Measurements from ENCODE around the gene GHITM. TPM values are rescaled to one million over a fixed set of nuclear protein-coding genes. Genes with fewer than 3 reads are reported as not detected.

The GHITM gene
- total RNA-seq, 1 donor from 2014 or later = 468 TPM

DNA sequence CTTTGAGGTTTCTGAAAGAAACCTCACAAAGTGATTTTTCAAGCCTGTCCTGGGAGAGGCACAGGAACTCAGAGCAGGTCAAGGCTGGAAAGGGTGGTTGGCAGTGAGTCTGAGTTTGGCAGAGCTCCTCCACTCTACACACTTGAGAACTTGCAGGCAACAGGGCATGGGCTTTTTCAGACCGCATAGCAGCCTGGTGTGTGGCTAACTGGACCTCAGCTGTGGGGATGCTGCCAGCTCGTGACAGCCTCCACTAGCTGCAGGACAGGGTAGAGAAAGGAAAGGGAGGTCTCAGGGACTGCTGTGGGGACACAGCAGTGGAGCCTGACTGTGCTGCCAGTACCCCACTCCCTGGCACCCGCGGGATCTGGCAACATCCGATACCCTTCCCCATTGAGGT, 57.6 kb downstream of the GHITM start:
- TF ChIP-seq, protein P1, sequence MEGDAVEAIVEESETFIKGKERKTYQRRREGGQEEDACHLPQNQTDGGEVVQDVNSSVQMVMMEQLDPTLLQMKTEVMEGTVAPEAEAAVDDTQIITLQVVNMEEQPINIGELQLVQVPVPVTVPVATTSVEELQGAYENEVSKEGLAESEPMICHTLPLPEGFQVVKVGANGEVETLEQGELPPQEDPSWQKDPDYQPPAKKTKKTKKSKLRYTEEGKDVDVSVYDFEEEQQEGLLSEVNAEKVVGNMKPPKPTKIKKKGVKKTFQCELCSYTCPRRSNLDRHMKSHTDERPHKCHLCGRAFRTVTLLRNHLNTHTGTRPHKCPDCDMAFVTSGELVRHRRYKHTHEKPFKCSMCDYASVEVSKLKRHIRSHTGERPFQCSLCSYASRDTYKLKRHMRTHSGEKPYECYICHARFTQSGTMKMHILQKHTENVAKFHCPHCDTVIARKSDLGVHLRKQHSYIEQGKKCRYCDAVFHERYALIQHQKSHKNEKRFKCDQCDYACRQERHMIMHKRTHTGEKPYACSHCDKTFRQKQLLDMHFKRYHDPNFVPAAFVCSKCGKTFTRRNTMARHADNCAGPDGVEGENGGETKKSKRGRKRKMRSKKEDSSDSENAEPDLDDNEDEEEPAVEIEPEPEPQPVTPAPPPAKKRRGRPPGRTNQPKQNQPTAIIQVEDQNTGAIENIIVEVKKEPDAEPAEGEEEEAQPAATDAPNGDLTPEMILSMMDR (IDR thresholded peaks at IDR 0.05; ENCODE audit: borderline replicate concordance) = no peak
- no peaks in the 10 kb centered on the region for H3K9me3 ChIP-seq (replicated peaks)
- intact Hi-C loops (cut with micrococcal nuclease) = no loop called here
- peak; percentile 52 for DNase-seq
- peaks cover 30% of the 10 kb centered on the region for H3K4me1 ChIP-seq
- H3K4me3 ChIP-seq = no peak overlapping the region
- H3K27me3 ChIP-seq (ENCODE audit: low read depth) = peaks cover 68% of the 10 kb centered on the region
- no peaks in the 10 kb centered on the region for H3K36me3 ChIP-seq
- no peak overlapping the region for H3K27ac ChIP-seq (replicated peaks)

GRCh38 chr10:84197643-84198042, 58.3 kb downstream of the GHITM start:
- peaks cover 30% of the 10 kb centered on the region for H3K4me1 ChIP-seq
- peaks cover 69% of the 10 kb centered on the region for H3K27me3 ChIP-seq (ENCODE audit: low read depth)
- no peaks in the 10 kb centered on the region for H3K36me3 ChIP-seq
- no peak overlapping the region for H3K27ac ChIP-seq (replicated peaks)
- TF ChIP-seq, protein P1 (IDR thresholded peaks at IDR 0.05; ENCODE audit: borderline replicate concordance) = no peak
- H3K4me3 ChIP-seq = no peak overlapping the region
- DNase-seq = no peak
- intact Hi-C loops (cut with micrococcal nuclease) = no loop called here
- H3K9me3 ChIP-seq (replicated peaks) = no peaks in the 10 kb centered on the region

DNA sequence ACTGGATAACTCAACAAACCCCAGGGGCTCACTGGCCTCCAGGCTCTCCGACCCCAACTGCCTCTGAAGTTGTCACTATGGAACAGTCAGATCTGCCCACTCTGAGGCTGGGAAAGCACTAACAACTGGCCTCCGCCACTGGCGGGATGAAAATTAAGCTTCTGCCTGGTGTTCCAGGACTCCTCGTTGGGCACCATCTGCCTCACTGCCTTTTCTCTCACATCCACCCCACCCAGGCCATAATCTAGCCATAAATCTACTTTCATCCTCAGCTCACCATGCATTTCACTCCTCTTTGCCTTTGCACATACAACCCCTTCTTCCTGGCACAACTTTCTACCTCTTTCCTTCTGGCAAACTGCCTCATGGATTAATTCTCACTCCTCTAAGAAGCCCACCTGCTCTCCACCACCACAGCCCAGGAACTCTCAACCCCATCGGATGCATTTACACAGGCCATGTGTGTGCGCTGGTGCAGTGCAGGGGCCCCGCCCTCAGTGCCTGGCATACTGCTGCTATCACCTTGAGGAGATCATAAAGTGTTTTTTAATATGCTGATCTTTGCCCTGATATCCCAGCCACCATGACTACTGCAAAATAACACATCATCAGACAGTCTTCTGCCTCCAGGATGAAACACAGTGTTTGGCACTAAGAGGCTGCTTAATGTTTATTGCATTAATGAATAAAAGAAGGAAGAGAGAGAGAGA, 59.1 kb downstream of the GHITM start:
- no peaks in the 10 kb centered on the region for H3K9me3 ChIP-seq (replicated peaks)
- peaks cover 30% of the 10 kb centered on the region for H3K4me1 ChIP-seq
- H3K27me3 ChIP-seq (ENCODE audit: low read depth) = peaks cover 68% of the 10 kb centered on the region
- DNase-seq = no peak
- H3K4me3 ChIP-seq = no peak overlapping the region
- H3K27ac ChIP-seq (replicated peaks) = no peak overlapping the region
- no peaks in the 10 kb centered on the region for H3K36me3 ChIP-seq
- intact Hi-C loops (cut with micrococcal nuclease) = no loop called here
- TF ChIP-seq, protein P1 (IDR thresholded peaks at IDR 0.05; ENCODE audit: borderline replicate concordance) = no peak

DNA sequence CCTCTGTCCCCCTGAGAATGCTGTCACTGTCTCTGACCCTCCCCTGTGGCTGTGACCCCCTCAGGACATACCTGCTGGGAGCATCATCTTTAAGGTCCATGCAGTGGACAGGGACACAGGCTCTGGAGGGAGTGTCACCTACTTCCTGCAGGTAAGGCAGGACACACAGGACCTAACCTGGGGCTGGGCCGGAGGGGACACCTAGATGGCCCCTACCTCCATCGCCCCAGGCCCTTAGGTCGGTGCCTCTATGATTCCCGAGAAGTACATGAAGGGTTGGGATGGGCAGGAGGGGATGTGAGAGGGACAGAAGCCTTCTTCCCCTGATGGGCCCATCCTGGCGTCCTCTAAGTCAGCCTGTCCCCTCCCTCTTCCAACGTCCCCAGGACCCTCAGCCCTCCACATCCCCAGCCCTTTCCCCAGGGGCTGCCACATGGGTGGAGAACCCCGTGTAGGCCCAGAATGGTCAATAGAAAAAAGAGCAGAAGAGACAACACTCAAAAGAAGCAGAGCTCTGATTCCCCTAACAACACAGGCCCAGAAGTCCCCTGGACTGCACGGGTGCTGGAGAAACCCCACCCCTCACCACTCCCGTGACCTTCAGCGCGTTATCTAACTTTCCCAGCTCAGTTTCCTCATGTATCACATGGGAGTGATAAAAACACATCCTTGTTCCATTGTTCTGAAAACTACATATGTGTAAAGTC, 61.4 kb downstream of the GHITM start:
- peaks cover 63% of the 10 kb centered on the region for H3K27me3 ChIP-seq (ENCODE audit: low read depth)
- no peaks in the 10 kb centered on the region for H3K9me3 ChIP-seq (replicated peaks)
- no peak for DNase-seq
- peaks cover 11% of the 10 kb centered on the region for H3K4me1 ChIP-seq
- H3K4me3 ChIP-seq = no peak overlapping the region
- TF ChIP-seq, protein P1 (IDR thresholded peaks at IDR 0.05; ENCODE audit: borderline replicate concordance) = no peak
- intact Hi-C loops (cut with micrococcal nuclease) = no loop called here
- no peaks in the 10 kb centered on the region for H3K36me3 ChIP-seq
- no peak overlapping the region for H3K27ac ChIP-seq (replicated peaks)

DNA sequence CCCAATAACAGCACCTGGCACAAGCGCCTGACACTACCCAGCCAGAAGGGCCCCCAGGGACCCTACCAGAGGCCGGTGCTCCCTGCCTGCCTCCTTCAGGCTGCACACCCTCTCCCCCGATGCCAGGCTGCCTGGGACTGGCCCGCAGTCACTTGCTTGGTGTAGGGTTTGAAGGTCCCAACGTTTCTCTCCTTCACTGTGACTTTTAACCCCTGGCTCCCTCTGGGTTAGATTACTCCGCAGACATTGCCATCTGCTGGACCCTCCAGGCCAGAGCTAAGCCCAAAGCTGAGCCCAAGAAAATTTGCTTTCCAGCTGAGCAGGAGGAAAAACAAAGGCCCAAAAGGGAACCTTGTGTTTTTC, 61.9 kb downstream of the GHITM start:
- H3K4me3 ChIP-seq = no peak overlapping the region
- H3K27ac ChIP-seq (replicated peaks) = no peak overlapping the region
- DNase-seq = no peak
- no peaks in the 10 kb centered on the region for H3K9me3 ChIP-seq (replicated peaks)
- peaks cover 11% of the 10 kb centered on the region for H3K4me1 ChIP-seq
- TF ChIP-seq, protein P1 (IDR thresholded peaks at IDR 0.05; ENCODE audit: borderline replicate concordance) = no peak
- H3K36me3 ChIP-seq = no peaks in the 10 kb centered on the region
- intact Hi-C loops (cut with micrococcal nuclease) = no loop called here
- H3K27me3 ChIP-seq (ENCODE audit: low read depth) = peaks cover 63% of the 10 kb centered on the region
